Panc1 (cell line): ENCODE measurements around the gene ARHGAP25.

ENCODE experiments used
- CTCF ChIP-seq: fragments of 450-650 bp; IDR thresholded peaks from 2 replicates; pipeline ENCODE4 v1.5.1; 2017; ENCODE audit warnings: mild to moderate bottlenecking
- POLR2AphosphoS5 ChIP-seq: IDR thresholded peaks from 2 replicates; pipeline ENCODE4 v1.6.1; 2012; ENCODE audit warnings: mild to moderate bottlenecking, low read depth, low read length, moderate library complexity
- REST ChIP-seq, 2 experiments: IDR thresholded peaks; 2 replicates each; pipeline ENCODE4 v1.6.1; 2011 to 2012; ENCODE audit warnings: low read depth in 2 of 2, control low read depth in 1 of 2, low read length in 1 of 2, mild to moderate bottlenecking in 1 of 2, moderate library complexity in 1 of 2; ENCODE audit not compliant: insufficient read depth in 1 of 2
- SIN3A ChIP-seq: IDR thresholded peaks from 2 replicates; pipeline ENCODE4 v1.6.1; 2012; ENCODE audit warnings: low read depth, mild to moderate bottlenecking, low read length, moderate library complexity, borderline replicate concordance; ENCODE audit not compliant: insufficient read depth

- TF ChIP-seq CTCF = no peak
- TF ChIP-seq POLR2AphosphoS5 = no peak
- TF ChIP-seq SIN3A = no peak
- no peak for TF ChIP-seq REST (IDR thresholded peaks at IDR 0.05; ENCODE audit: insufficient read depth in 1 of 2, low read depth in 2 of 2, low read length in 1 of 2)
Observed at GRCh38 chr2:68849579-68850030, 115.0 kb downstream of the ARHGAP25 start.
